B cell (primary cell): ENCODE measurements around the gene FEZ2. TPM values are rescaled to one million over a fixed set of nuclear protein-coding genes. Genes with fewer than 3 reads are reported as not detected.

Experiments
- ATAC-seq: fragments of 200-7000 bp; cut with Tn5 transposase; one replicate; pipeline ENCODE4 v1.10.0; 2021; ENCODE audit warnings: low read depth, mild to moderate bottlenecking, moderate number of reproducible peaks, moderate library complexity
- CTCF ChIA-PET: fragments of 350-600 bp; sonication (Branson Sonifier 250); formaldehyde crosslinking; loops from one replicate; lab custom pipeline; 2021; ENCODE audit warnings: antibody characterized with exemption, inconsistent platforms; lab: Charles Lee
- POLR2A ChIA-PET: fragments of 350-600 bp; sonication (Branson Sonifier 250); formaldehyde crosslinking; loops from one replicate; lab custom pipeline; 2021; ENCODE audit warnings: antibody characterized with exemption; lab: Charles Lee
- DNase-seq: peaks from one replicate; pipeline ENCODE4 v3.0.0; 2013
- H2AFZ ChIP-seq: 2 replicates; pipeline ENCODE4 v1.6.1; 2012; ENCODE audit warnings: mild to moderate bottlenecking, low read depth, low read length; ENCODE audit not compliant: insufficient read depth, poor library complexity, severe bottlenecking
- H3K27ac ChIP-seq, 2 donors: 1 replicate in 1 of 2; 2 replicates in 1 of 2; pipeline ENCODE4 v1.5.1; 2012 to 2013; ENCODE audit warnings: low read length in 2 of 2, mild to moderate bottlenecking in 2 of 2, moderate library complexity in 1 of 2
- H3K27me3 ChIP-seq, 4 experiments: fragments of 200-600 bp in 1 of 4; sonication (generic) in 1 of 4; replicated peaks in 1 of 4; 1 replicate in 2 of 4; 2 replicates in 2 of 4; pipeline versions ENCODE4 v1.6.1 to v1.7.0; 2013 to 2016; ENCODE audit warnings: low read length in 3 of 4, mild to moderate bottlenecking in 2 of 4, mixed read lengths in 1 of 4, moderate library complexity in 1 of 4; ENCODE audit not compliant: insufficient read depth in 4 of 4, control insufficient read depth in 3 of 4; ENCODE audit errors: control extremely low read depth in 1 of 4
- H3K36me3 ChIP-seq, 2 experiments: replicated peaks in 1 of 2; 1 replicate in 1 of 2; 2 replicates in 1 of 2; pipeline versions ENCODE4 v1.6.1 to v1.7.1; 2013; ENCODE audit warnings: low read length in 1 of 2; ENCODE audit not compliant: insufficient read depth in 2 of 2, control insufficient read depth in 1 of 2; ENCODE audit errors: control extremely low read depth in 1 of 2, extremely low read depth in 1 of 2
- H3K4me1 ChIP-seq, 2 donors: fragments of 200-600 bp in 1 of 2; sonication (generic) in 1 of 2; 1 replicate in 1 of 2; 2 replicates in 1 of 2; pipeline versions ENCODE4 v1.5.1 to v1.6.1; 2013 to 2017; ENCODE audit warnings: low read length in 2 of 2; ENCODE audit not compliant: control insufficient read depth in 2 of 2, insufficient read depth in 2 of 2
- H3K4me2 ChIP-seq: replicated peaks from 2 replicates; pipeline ENCODE3; 2012; ENCODE audit warnings: mild to moderate bottlenecking, low read depth, low read length; ENCODE audit not compliant: poor library complexity, severe bottlenecking
- H3K4me3 ChIP-seq, 5 experiments: fragments of 200-600 bp in 1 of 5; sonication (generic) in 1 of 5; 1 replicate in 3 of 5; 2 replicates in 2 of 5; pipeline versions ENCODE4 v1.5.1 to v1.7.0; 2011 to 2016; ENCODE audit warnings: low read length in 4 of 5, mild to moderate bottlenecking in 4 of 5, low read depth in 2 of 5, control low read depth in 1 of 5, moderate library complexity in 1 of 5; ENCODE audit not compliant: insufficient read depth in 1 of 5; ENCODE audit errors: control extremely low read depth in 1 of 5, extremely low read depth in 1 of 5
- H3K79me2 ChIP-seq: fragments of 200-600 bp; sonication (generic); one replicate; pipeline ENCODE4 v1.6.0; 2016; ENCODE audit warnings: low read length; ENCODE audit not compliant: control insufficient read depth, insufficient read depth
- H3K9ac ChIP-seq: fragments of 200-600 bp; sonication (generic); 2 replicates; pipeline ENCODE4 v1.6.1; 2017; ENCODE audit warnings: mild to moderate bottlenecking, low read length, moderate library complexity
- H3K9me3 ChIP-seq, 3 donors: one replicate each; pipeline versions ENCODE4 v1.6.1 to v1.7.1; 2013; ENCODE audit warnings: low read length in 2 of 3; ENCODE audit not compliant: control insufficient read depth in 2 of 3, insufficient read depth in 1 of 3; ENCODE audit errors: control extremely low read depth in 1 of 3
- H4K20me1 ChIP-seq: 2 replicates; pipeline ENCODE4 v1.6.0; 2012; ENCODE audit warnings: mild to moderate bottlenecking, low read length; ENCODE audit not compliant: insufficient read depth, control insufficient read depth, poor library complexity, severe bottlenecking
- H3K27ac Mint-ChIP-seq: one replicate; pipeline ENCODE4 v1.8.0; 2021; ENCODE audit warnings: mixed read lengths
- H3K27me3 Mint-ChIP-seq: one replicate; pipeline ENCODE4 v1.8.0; 2021; ENCODE audit warnings: mixed read lengths
- H3K4me1 Mint-ChIP-seq: one replicate; pipeline ENCODE4 v1.8.0; 2021; ENCODE audit warnings: mixed read lengths
- H3K4me3 Mint-ChIP-seq: one replicate; pipeline ENCODE4 v1.8.0; 2021; ENCODE audit warnings: mixed read lengths
- H3K9me3 Mint-ChIP-seq: one replicate; pipeline ENCODE4 v1.8.0; 2022; ENCODE audit warnings: mixed read lengths; ENCODE audit not compliant: insufficient read depth
- CTCF ChIP-seq: fragments of 200-600 bp; IDR thresholded peaks from one replicate; pipeline ENCODE4 v1.8.0; 2022; ENCODE audit warnings: antibody characterized with exemption, mild to moderate bottlenecking
- EZH2 ChIP-seq: IDR thresholded peaks from 2 replicates; pipeline ENCODE4 v1.6.1; 2012; ENCODE audit warnings: borderline replicate concordance, low read depth, mild to moderate bottlenecking, moderate library complexity, low read length; ENCODE audit not compliant: insufficient read depth, poor library complexity, severe bottlenecking
- WGBS: methylation state at CpG from one replicate; pipeline ENCODE4 v1.1.5; 2013; ENCODE audit warnings: missing lambda C conversion rate; ENCODE audit not compliant: insufficient coverage; 5-methylcytosine and 5-hydroxymethylcytosine counted together
- intact Hi-C: fragments of 100-400 bp; cut with micrococcal nuclease; formaldehyde crosslinking; loops from one replicate; pipeline ENCODE4 v1.10.0; 2022
- polyA plus RNA-seq: library from polyadenylated mRNA; depleted of rRNA; stranded (reverse); fragments of >200 nt; gene quantifications from 2 replicates; pipeline ENCODE4 v1.2.3, GENCODE V29; 2012
- total RNA-seq, 2 donors: library from RNA; stranded (reverse); fragments of 120-200 nt in 1 of 2; gene quantifications; 1 replicate in 1 of 2; 2 replicates in 1 of 2; pipeline versions ENCODE4 v1.2.3 to v1.2.4, GENCODE V29; 2013 to 2022

The FEZ2 gene
- total and polyA plus RNA-seq, 2 donors (not counting 1 experiment from before 2014, with no cell fraction given): 6.2 to 32.7 TPM

- DNase-seq (no peak), ATAC-seq (no peak)
- 100% methylated on average over 2 of the region's 4 CpGs for WGBS
- CTCF ChIA-PET: no interaction called here
- Histone ChIP-seq H3K9ac (no peak overlapping the region), H3K4me1 (no peaks in the 10 kb centered on the region), H3K4me3 (no peak overlapping the region), H3K27ac (no peak overlapping the region), H3K36me3 (peaks cover 6 to 23% of the 10 kb centered on the region in 2 experiments), H3K9me3 (no peaks in the 10 kb centered on the region), H2AFZ (no peak overlapping the region), H3K79me2 (peaks cover 4% of the 10 kb centered on the region), H4K20me1 (no peaks in the 10 kb centered on the region), H3K27me3 (no peaks in the 10 kb centered on the region), H3K4me2 (no peak overlapping the region)
- Mint-ChIP-seq H3K27ac (no peak overlapping the region), H3K4me3 (no peak overlapping the region), H3K9me3 (no peaks in the 10 kb centered on the region), H3K27me3 (no peaks in the 10 kb centered on the region), H3K4me1 (no peaks in the 10 kb centered on the region)
- POLR2A ChIA-PET: no interaction called here
- intact Hi-C loops: no loop called here
- TF ChIP-seq EZH2 (no peak), CTCF (no peak)
Measured at GRCh38 chr2:36565712-36566111, 32.3 kb downstream of the FEZ2 start.

- POLR2A ChIA-PET: no interaction called here
- H3K4me3 Mint-ChIP-seq: no peak overlapping the region
- no peaks in the 10 kb centered on the region for H3K27me3 Mint-ChIP-seq
- H3K4me3 ChIP-seq: no peak overlapping the region
- peaks cover 6 to 20% of the 10 kb centered on the region in 2 experiments for H3K36me3 ChIP-seq
- intact Hi-C loops: no loop called here
- CTCF ChIA-PET: no interaction called here
- H3K79me2 ChIP-seq: peaks cover 4% of the 10 kb centered on the region
- H3K4me1 Mint-ChIP-seq: no peaks in the 10 kb centered on the region
- ATAC-seq (no peak), DNase-seq (no peak)
- H3K4me2 ChIP-seq: no peak overlapping the region
- H3K9me3 ChIP-seq: no peaks in the 10 kb centered on the region
- no peaks in the 10 kb centered on the region for H3K9me3 Mint-ChIP-seq
- H2AFZ ChIP-seq: no peak overlapping the region
- H3K9ac ChIP-seq: no peak overlapping the region
- whole genome bisulfite sequencing: 93% methylated on average over 10 of the region's 11 CpGs
- H4K20me1 ChIP-seq: no peaks in the 10 kb centered on the region
- H3K27me3 ChIP-seq: no peaks in the 10 kb centered on the region
- TF ChIP-seq EZH2 (no peak), CTCF (no peak)
- H3K4me1 ChIP-seq: no peaks in the 10 kb centered on the region
- no peak overlapping the region for H3K27ac ChIP-seq
- no peak overlapping the region for H3K27ac Mint-ChIP-seq
Measured at GRCh38 chr2:36564377-36564930, 33.5 kb downstream of the FEZ2 start.
